Neuronal stem cell (in vitro differentiated cells): ENCODE measurements around the gene CMKLR1.
A peak's percentile ranks its signal among the peaks of the same experiment; 100 is the strongest.

ENCODE experiments used
- DNase-seq: peaks from one replicate; pipeline ENCODE4 v3.0.0-alpha.2; 2013; ENCODE audit warnings: low spot score
- H2AFZ ChIP-seq: one replicate; pipeline ENCODE4 v1.6.1; 2013; ENCODE audit warnings: mild to moderate bottlenecking, low read length, inconsistent platforms
- H2AK5ac ChIP-seq: 2 replicates; pipeline ENCODE4 v1.6.1; 2013; ENCODE audit warnings: low read depth, mild to moderate bottlenecking, inconsistent platforms, low read length, moderate library complexity, mixed read lengths
- H2BK120ac ChIP-seq: 2 replicates; pipeline ENCODE4 v1.6.1; 2013; ENCODE audit warnings: low read depth, mild to moderate bottlenecking, inconsistent platforms, low read length, moderate library complexity, mixed read lengths
- H2BK12ac ChIP-seq: one replicate; pipeline ENCODE4 v1.6.1; 2013; ENCODE audit warnings: low read length, inconsistent platforms
- H2BK15ac ChIP-seq: 2 replicates; pipeline ENCODE4 v1.6.1; 2013; ENCODE audit warnings: mild to moderate bottlenecking, low read length, inconsistent platforms, mixed read lengths
- H2BK5ac ChIP-seq: one replicate; pipeline ENCODE4 v1.6.1; 2013; ENCODE audit warnings: inconsistent platforms, mild to moderate bottlenecking, low read length, moderate library complexity
- H3K14ac ChIP-seq: one replicate; pipeline ENCODE4 v1.6.1; 2013; ENCODE audit warnings: low read length, inconsistent platforms
- H3K18ac ChIP-seq: 2 replicates; pipeline ENCODE4 v1.6.1; 2013; ENCODE audit warnings: low read length, inconsistent platforms
- H3K23ac ChIP-seq: 2 replicates; pipeline ENCODE4 v1.6.1; 2013; ENCODE audit warnings: low read depth, mild to moderate bottlenecking, mixed read lengths, low read length, inconsistent platforms; ENCODE audit not compliant: poor library complexity
- H3K27ac ChIP-seq: replicated peaks from 3 replicates; pipeline ENCODE4 v1.5.1; 2013; ENCODE audit warnings: low read length, inconsistent platforms
- H3K27me3 ChIP-seq, 3 experiments: 2 replicates each; pipeline ENCODE4 v1.6.1; 2013; ENCODE audit warnings: low read length in 3 of 3, mild to moderate bottlenecking in 2 of 3, inconsistent platforms in 1 of 3, low read depth in 1 of 3, mixed read lengths in 1 of 3, moderate library complexity in 1 of 3; ENCODE audit not compliant: control insufficient read depth in 3 of 3, insufficient read depth in 3 of 3
- H3K36me3 ChIP-seq, 2 donors: replicated peaks in 1 of 2; 2 replicates each; pipeline ENCODE4 v1.6.1; 2013; ENCODE audit warnings: low read length in 2 of 2; ENCODE audit not compliant: control insufficient read depth in 2 of 2, insufficient read depth in 2 of 2
- H3K4ac ChIP-seq: 2 replicates; pipeline ENCODE4 v1.6.1; 2013; ENCODE audit warnings: inconsistent platforms, mild to moderate bottlenecking, low read length, moderate library complexity
- H3K4me1 ChIP-seq, 2 donors: 1 replicate in 1 of 2; 2 replicates in 1 of 2; pipeline ENCODE4 v1.6.1; 2013; ENCODE audit warnings: low read length in 2 of 2, low read depth in 1 of 2; ENCODE audit not compliant: control insufficient read depth in 2 of 2, insufficient read depth in 1 of 2
- H3K4me2 ChIP-seq: one replicate; pipeline ENCODE4 v1.6.1; 2013; ENCODE audit warnings: mild to moderate bottlenecking, low read length, inconsistent platforms; ENCODE audit not compliant: insufficient read depth, poor library complexity, severe bottlenecking
- H3K4me3 ChIP-seq, 2 donors: 2 replicates each; pipeline ENCODE4 v1.5.1; 2013; ENCODE audit warnings: low read length in 2 of 2, mild to moderate bottlenecking in 2 of 2, inconsistent platforms in 1 of 2, moderate library complexity in 1 of 2
- H3K79me1 ChIP-seq: one replicate; pipeline ENCODE4 v1.6.1; 2013; ENCODE audit warnings: low read depth, mild to moderate bottlenecking, inconsistent platforms, low read length, moderate library complexity
- H3K9ac ChIP-seq: one replicate; pipeline ENCODE4 v1.6.1; 2013; ENCODE audit warnings: mild to moderate bottlenecking, low read depth, low read length, inconsistent platforms; ENCODE audit not compliant: poor library complexity
- H3K9me3 ChIP-seq, 2 donors: replicated peaks in 1 of 2; 2 replicates each; pipeline versions ENCODE3 to v1.6.1; 2013; ENCODE audit warnings: low read length in 2 of 2, mild to moderate bottlenecking in 2 of 2, inconsistent platforms in 1 of 2, low read depth in 1 of 2, mixed read lengths in 1 of 2, moderate library complexity in 1 of 2; ENCODE audit not compliant: control insufficient read depth in 2 of 2, insufficient read depth in 1 of 2
- H4K8ac ChIP-seq: one replicate; pipeline ENCODE4 v1.6.1; 2013; ENCODE audit warnings: low read depth, mild to moderate bottlenecking, inconsistent platforms, low read length, moderate library complexity
- H4K91ac ChIP-seq: one replicate; pipeline ENCODE4 v1.6.1; 2013; ENCODE audit warnings: low read length, low read depth, mild to moderate bottlenecking, inconsistent platforms; ENCODE audit not compliant: poor library complexity
- WGBS, 2 donors: extraction: QIAGEN DNeasy Blood & Tissue Kit; methylation state at CpG; one replicate each; pipeline ENCODE4 v1.1.7; 2013; ENCODE audit warnings: missing lambda C conversion rate in 2 of 2, mixed read lengths in 1 of 2; ENCODE audit not compliant: insufficient read length in 2 of 2, insufficient replicate concordance in 1 of 2; ENCODE audit errors: extremely low coverage in 2 of 2; 5-methylcytosine and 5-hydroxymethylcytosine counted together

The CMKLR1 gene

DNA sequence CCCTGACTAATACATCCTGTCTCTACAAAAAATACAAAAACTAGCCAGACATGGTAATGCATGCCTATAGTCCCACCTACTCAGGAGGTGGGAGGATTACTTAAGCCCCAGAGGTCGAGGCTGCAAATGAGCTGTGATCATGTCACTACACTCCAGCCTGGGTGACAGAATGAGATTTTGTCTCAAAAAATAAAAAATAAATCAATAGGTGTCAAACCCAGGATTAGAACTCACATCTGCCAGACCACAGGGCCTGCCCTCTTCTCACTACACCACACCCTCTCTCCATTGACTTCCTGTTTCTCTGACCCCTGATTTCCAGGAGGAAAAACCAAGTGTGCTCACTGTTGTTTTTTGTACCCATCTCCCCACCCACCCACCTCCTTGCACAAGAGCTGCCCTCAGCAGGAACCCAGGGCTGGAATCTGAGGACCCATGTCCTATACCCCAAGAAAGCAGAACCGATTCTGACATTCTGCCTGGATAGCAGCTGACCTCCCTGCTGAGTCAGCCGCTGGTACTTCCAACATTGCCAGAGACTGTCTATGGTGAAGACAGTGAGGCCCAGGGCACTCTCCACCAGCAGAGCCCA is 6.2 kb downstream of the CMKLR1 start:
- Histone ChIP-seq H2BK15ac (no peak overlapping the region), H3K36me3 (no peaks in the 10 kb centered on the region), H4K91ac (no peak overlapping the region), H3K27ac (no peak overlapping the region), H3K27me3 (peaks cover 0 to 1% (median 0%) of the 10 kb centered on the region in 3 experiments), H3K9me3 (no peaks in the 10 kb centered on the region), H3K23ac (no peak overlapping the region), H3K4me2 (no peak overlapping the region), H3K14ac (no peak overlapping the region), H3K9ac (no peak overlapping the region), H2AFZ (no peak overlapping the region), H3K4me1 (no peaks in the 10 kb centered on the region), H3K4me3 (no peak overlapping the region), H2BK5ac (no peak overlapping the region), H2BK12ac (no peak overlapping the region), H2AK5ac (no peak overlapping the region), H2BK120ac (no peak overlapping the region), H4K8ac (no peak overlapping the region), H3K4ac (no peak overlapping the region), H3K79me1 (no peaks in the 10 kb centered on the region), H3K18ac (peak overlapping the region; percentile 16)
- no peak for DNase-seq
- WGBS, 2 donors = no CpG with 5 or more reads among the region's 3 CpGs

DNA sequence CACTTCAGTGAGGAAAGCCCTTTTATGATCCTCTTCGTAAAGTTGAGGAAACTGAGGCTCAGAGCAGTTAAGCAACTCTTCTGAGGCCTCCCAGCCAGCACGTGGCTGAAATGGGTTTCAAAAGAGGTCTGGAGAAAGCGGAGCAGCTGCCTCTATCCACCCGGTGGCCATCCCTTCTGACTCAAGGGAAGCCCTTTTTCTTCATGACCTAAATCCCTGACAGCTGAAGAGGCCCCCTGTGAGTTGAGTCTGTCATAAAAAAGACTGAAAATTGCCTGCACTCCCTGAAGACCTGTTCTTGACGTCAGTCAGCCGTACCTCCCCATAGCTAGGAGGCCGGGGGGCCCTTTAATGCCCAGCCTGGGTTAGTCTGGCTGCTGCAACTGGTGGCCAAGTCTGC is 10.7 kb downstream of the CMKLR1 start:
- WGBS, 2 donors = no CpG with 5 or more reads among the region's 7 CpGs
- no peak for DNase-seq
- H4K8ac ChIP-seq = no peak overlapping the region
- H2AK5ac ChIP-seq = no peak overlapping the region
- H2AFZ ChIP-seq = no peak overlapping the region
- no peaks in the 10 kb centered on the region for H3K79me1 ChIP-seq
- no peak overlapping the region for H3K4me2 ChIP-seq
- H3K18ac ChIP-seq = peak overlapping the region; percentile 25
- no peak overlapping the region for H3K27ac ChIP-seq
- no peak overlapping the region for H3K4me3 ChIP-seq
- no peak overlapping the region for H4K91ac ChIP-seq
- no peak overlapping the region for H3K9ac ChIP-seq
- peaks cover 0 to 8% (median 0%) of the 10 kb centered on the region in 3 experiments for H3K27me3 ChIP-seq
- H3K9me3 ChIP-seq = no peaks in the 10 kb centered on the region
- no peaks in the 10 kb centered on the region for H3K4me1 ChIP-seq
- H2BK15ac ChIP-seq = no peak overlapping the region
- H2BK12ac ChIP-seq = no peak overlapping the region
- H3K36me3 ChIP-seq = no peaks in the 10 kb centered on the region
- H3K23ac ChIP-seq = no peak overlapping the region
- H3K4ac ChIP-seq = no peak overlapping the region
- H3K14ac ChIP-seq = no peak overlapping the region
- H2BK120ac ChIP-seq = no peak overlapping the region
- H2BK5ac ChIP-seq = no peak overlapping the region

DNA sequence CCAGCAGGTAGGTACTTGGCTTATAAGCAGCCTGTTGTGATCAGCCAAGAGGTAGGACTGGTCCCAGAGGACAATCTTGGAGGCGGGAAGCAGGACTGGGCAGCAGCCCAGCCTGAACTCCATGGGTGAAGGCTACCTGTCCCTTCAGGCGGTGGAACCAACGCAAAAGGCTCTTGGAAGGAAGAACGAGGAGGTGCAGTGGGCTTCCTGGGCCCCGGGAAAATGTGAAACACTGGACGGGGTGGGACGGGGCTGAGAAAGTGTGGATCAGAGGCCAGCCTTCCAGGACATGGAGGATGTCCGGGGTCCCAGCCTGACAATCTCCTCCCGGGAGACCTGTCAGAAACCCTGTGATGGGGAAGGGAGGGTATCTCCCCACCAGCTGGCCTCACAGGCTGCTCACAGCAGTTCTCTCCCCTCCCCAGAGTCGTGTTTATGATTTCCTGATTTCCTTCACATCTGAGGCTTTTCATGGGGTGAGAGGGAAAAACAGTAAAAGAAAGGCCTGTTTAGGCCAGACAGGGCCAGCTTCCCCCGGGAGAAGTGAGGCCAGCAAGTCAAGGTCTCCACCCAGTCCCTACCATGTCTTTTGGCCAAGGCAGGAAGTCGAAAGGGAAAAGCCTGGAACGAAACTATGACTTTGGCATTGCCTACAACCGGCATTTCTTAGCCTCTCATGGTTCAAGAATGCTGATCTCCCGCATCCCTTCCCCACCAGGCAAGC is 11.3 kb downstream of the CMKLR1 start:
- H2BK120ac ChIP-seq = no peak overlapping the region
- no peak overlapping the region for H3K23ac ChIP-seq
- no peak overlapping the region for H2BK5ac ChIP-seq
- no peak overlapping the region for H3K18ac ChIP-seq
- no peaks in the 10 kb centered on the region for H3K79me1 ChIP-seq
- no peak overlapping the region for H3K14ac ChIP-seq
- WGBS, 2 donors = no CpG with 5 or more reads among the region's 15 CpGs
- DNase-seq = no peak
- no peaks in the 10 kb centered on the region for H3K4me1 ChIP-seq
- no peak overlapping the region for H2BK12ac ChIP-seq
- H2AFZ ChIP-seq = no peak overlapping the region
- no peaks in the 10 kb centered on the region for H3K9me3 ChIP-seq
- no peak overlapping the region for H3K9ac ChIP-seq
- H3K27me3 ChIP-seq = peaks cover 0 to 8% (median 0%) of the 10 kb centered on the region in 3 experiments
- H2AK5ac ChIP-seq = no peak overlapping the region
- no peak overlapping the region for H3K27ac ChIP-seq
- no peak overlapping the region for H2BK15ac ChIP-seq
- no peak overlapping the region for H3K4me2 ChIP-seq
- H3K36me3 ChIP-seq = no peaks in the 10 kb centered on the region
- H4K8ac ChIP-seq = no peak overlapping the region
- no peak overlapping the region for H3K4me3 ChIP-seq
- no peak overlapping the region for H4K91ac ChIP-seq
- H3K4ac ChIP-seq = no peak overlapping the region

- Histone ChIP-seq H3K4me3 (no peak overlapping the region), H4K8ac (no peak overlapping the region), H2BK5ac (no peak overlapping the region), H2BK12ac (no peak overlapping the region), H3K14ac (no peak overlapping the region), H3K36me3 (no peaks in the 10 kb centered on the region), H3K4ac (no peak overlapping the region), H3K9me3 (no peaks in the 10 kb centered on the region), H3K79me1 (no peaks in the 10 kb centered on the region), H2AFZ (no peak overlapping the region), H3K9ac (no peak overlapping the region), H3K4me2 (no peak overlapping the region), H2BK15ac (no peak overlapping the region), H2BK120ac (no peak overlapping the region), H3K27me3 (peaks cover 0 to 15% (median 0%) of the 10 kb centered on the region in 3 experiments), H3K4me1 (no peaks in the 10 kb centered on the region), H2AK5ac (no peak overlapping the region), H3K27ac (no peak overlapping the region), H3K23ac (no peak overlapping the region), H4K91ac (no peak overlapping the region), H3K18ac (no peak overlapping the region)
- WGBS, 2 donors = no CpG with 5 or more reads among the region's 2 CpGs
- no peak for DNase-seq
Observed at GRCh38 chr12:108326254-108326750, 12.8 kb downstream of the CMKLR1 start.
